Natural killer cell (primary cell): ENCODE measurements around the gene MAB21L4. TPM values are rescaled to one million over a fixed set of nuclear protein-coding genes. Genes with fewer than 3 reads are reported as not detected.

Experiments
- ATAC-seq, 3 donors: fragments of 150-1000 bp in 2 of 3; fragments of 200-7000 bp in 1 of 3; cut with Tn5 transposase; 1 replicate in 1 of 3; 2 replicates in 2 of 3; pipeline ENCODE4 v1.10.0; 2021; ENCODE audit warnings: mild to moderate bottlenecking in 2 of 3, moderate library complexity in 2 of 3
- DNase-seq, 2 donors: peaks; one replicate each; pipeline versions ENCODE4 v3.0.0 to v3.0.0-alpha.2; 2013 to 2021; ENCODE audit warnings: mixed read lengths in 1 of 2
- H3K27ac ChIP-seq: one replicate; pipeline ENCODE4 v1.5.1; 2013; ENCODE audit warnings: mild to moderate bottlenecking, low read length
- H3K27me3 ChIP-seq: one replicate; pipeline ENCODE4 v1.6.1; 2013; ENCODE audit warnings: low read length; ENCODE audit not compliant: control insufficient read depth, insufficient read depth
- H3K36me3 ChIP-seq: one replicate; pipeline ENCODE4 v1.6.1; 2013; ENCODE audit warnings: low read length; ENCODE audit not compliant: control insufficient read depth, insufficient read depth
- H3K4me1 ChIP-seq: one replicate; pipeline ENCODE4 v1.6.1; 2013; ENCODE audit warnings: low read length; ENCODE audit not compliant: control insufficient read depth, insufficient read depth
- H3K4me3 ChIP-seq: one replicate; pipeline ENCODE4 v1.5.1; 2013; ENCODE audit warnings: low read length
- H3K9me3 ChIP-seq: one replicate; pipeline ENCODE4 v1.6.1; 2013; ENCODE audit warnings: low read length; ENCODE audit not compliant: control insufficient read depth, insufficient read depth
- H3K27ac Mint-ChIP-seq, 2 donors: one replicate each; pipeline ENCODE4 v1.8.0; 2022; ENCODE audit warnings: mild to moderate bottlenecking in 2 of 2, mixed read lengths in 2 of 2, moderate library complexity in 1 of 2
- H3K27me3 Mint-ChIP-seq, 2 donors: one replicate each; pipeline ENCODE4 v1.8.0; 2022; ENCODE audit warnings: low read depth in 2 of 2, mixed read lengths in 2 of 2
- H3K36me3 Mint-ChIP-seq: one replicate; pipeline ENCODE4 v1.8.0; 2022; ENCODE audit warnings: mixed read lengths
- H3K4me1 Mint-ChIP-seq, 2 donors: one replicate each; pipeline ENCODE4 v1.8.0; 2022; ENCODE audit warnings: mixed read lengths in 2 of 2
- H3K4me3 Mint-ChIP-seq: one replicate; pipeline ENCODE4 v1.8.0; 2022; ENCODE audit warnings: mild to moderate bottlenecking, moderate library complexity, mixed read lengths
- H3K9me3 Mint-ChIP-seq, 2 donors: one replicate each; pipeline ENCODE4 v1.8.0; 2022; ENCODE audit warnings: mixed read lengths in 2 of 2
- WGBS: methylation state at CpG from one replicate; pipeline ENCODE4 v1.1.7; 2013; ENCODE audit warnings: missing lambda C conversion rate; ENCODE audit not compliant: insufficient coverage; 5-methylcytosine and 5-hydroxymethylcytosine counted together
- intact Hi-C: fragments of 100-400 bp; cut with micrococcal nuclease; formaldehyde crosslinking; loops from one replicate; pipeline ENCODE4 v1.14.2; 2022
- total RNA-seq, 4 donors: library from RNA; stranded (reverse); fragments of 120-200 nt in 1 of 4; gene quantifications; one replicate each; pipeline versions ENCODE4 v1.2.3 to v1.2.4, GENCODE V29; 2013 to 2022
- TF ChIP-seq, protein P1 (sequence below): fragments of 200-600 bp; IDR thresholded peaks from one replicate; pipeline ENCODE4 v1.8.0; 2022; ENCODE audit warnings: antibody characterized with exemption

The MAB21L4 gene
- total RNA-seq, 3 donors from 2014 or later (not counting 1 experiment from before 2014, with no cell fraction given), result not detected

DNA sequence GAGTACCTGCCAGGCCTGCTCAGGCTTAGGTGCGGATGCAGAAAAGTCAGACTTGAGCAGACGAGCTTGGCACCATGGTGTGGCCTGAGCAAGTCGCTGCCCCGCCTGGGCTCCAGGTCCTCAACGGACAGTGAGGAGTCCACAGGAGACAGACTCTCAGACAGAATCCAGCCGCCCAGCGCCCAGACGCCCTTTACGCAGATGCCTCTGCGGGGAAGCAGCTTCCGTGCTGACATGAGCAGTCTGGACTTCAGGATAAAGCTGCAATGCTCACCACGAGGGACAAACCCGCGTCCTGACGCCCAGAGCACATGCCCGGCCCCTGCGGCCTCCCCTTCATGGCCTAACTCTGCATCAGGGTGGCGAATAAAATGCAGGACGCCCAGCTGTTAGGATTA is 3.5 kb upstream of the MAB21L4 start:
- Histone ChIP-seq H3K36me3 (no peaks in the 10 kb centered on the region), H3K27ac (no peak overlapping the region), H3K27me3 (no peaks in the 10 kb centered on the region), H3K4me1 (no peaks in the 10 kb centered on the region), H3K4me3 (no peak overlapping the region), H3K9me3 (no peaks in the 10 kb centered on the region)
- WGBS, result 91% methylated on average over 19 of the region's 19 CpGs
- no peak for DNase-seq
- intact Hi-C loops, result no loop called here
- H3K9me3 Mint-ChIP-seq, result no peaks in the 10 kb centered on the region
- TF ChIP-seq, protein P1, sequence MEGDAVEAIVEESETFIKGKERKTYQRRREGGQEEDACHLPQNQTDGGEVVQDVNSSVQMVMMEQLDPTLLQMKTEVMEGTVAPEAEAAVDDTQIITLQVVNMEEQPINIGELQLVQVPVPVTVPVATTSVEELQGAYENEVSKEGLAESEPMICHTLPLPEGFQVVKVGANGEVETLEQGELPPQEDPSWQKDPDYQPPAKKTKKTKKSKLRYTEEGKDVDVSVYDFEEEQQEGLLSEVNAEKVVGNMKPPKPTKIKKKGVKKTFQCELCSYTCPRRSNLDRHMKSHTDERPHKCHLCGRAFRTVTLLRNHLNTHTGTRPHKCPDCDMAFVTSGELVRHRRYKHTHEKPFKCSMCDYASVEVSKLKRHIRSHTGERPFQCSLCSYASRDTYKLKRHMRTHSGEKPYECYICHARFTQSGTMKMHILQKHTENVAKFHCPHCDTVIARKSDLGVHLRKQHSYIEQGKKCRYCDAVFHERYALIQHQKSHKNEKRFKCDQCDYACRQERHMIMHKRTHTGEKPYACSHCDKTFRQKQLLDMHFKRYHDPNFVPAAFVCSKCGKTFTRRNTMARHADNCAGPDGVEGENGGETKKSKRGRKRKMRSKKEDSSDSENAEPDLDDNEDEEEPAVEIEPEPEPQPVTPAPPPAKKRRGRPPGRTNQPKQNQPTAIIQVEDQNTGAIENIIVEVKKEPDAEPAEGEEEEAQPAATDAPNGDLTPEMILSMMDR, result no peak
- H3K4me3 Mint-ChIP-seq, result no peak overlapping the region
- no peaks in the 10 kb centered on the region for H3K4me1 Mint-ChIP-seq
- no peaks in the 10 kb centered on the region for H3K27me3 Mint-ChIP-seq
- H3K36me3 Mint-ChIP-seq, result no peaks in the 10 kb centered on the region
- no peak for ATAC-seq
- H3K27ac Mint-ChIP-seq, result no peak overlapping the region

DNA sequence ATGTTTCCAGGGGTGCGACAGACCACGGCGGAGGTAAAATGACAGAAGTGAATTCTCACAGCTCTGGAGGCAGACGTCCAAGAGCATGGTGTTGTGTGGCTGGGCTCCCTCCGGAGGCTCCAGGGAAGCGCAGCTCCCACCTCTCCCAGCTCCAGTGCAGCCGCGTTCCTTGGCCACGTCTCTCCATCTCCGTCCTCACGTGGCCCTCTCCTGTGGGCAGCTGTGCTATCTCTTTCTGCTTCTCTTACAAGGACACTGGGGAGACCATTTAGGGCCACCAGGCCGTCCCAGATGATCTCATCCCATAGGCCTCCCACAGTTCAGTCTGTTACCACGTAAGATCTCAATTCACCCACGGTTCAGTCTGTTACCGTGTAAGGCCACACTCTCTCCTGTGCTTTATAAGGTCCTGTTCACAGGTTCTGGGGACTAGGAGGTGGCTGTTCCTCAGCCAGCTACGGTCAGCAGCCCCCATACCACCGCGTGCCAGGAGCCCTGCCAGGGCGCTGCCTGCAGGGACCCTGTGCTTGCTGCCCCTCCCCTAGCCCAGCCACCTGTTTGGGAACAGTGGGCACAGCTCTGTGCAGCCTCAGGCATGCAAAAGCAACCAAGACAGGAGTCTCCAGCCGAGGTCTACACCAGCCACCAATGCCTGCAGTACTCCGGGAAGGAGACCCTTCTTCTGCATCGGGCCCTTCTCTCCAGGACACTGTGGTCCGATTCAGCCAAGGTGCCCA is 2.9 kb upstream of the MAB21L4 start:
- Mint-ChIP-seq H3K4me3 (no peak overlapping the region), H3K27ac (no peak overlapping the region), H3K36me3 (no peaks in the 10 kb centered on the region), H3K9me3 (no peaks in the 10 kb centered on the region), H3K27me3 (no peaks in the 10 kb centered on the region), H3K4me1 (no peaks in the 10 kb centered on the region)
- TF ChIP-seq, protein P1, result no peak
- H3K4me1 ChIP-seq, result no peaks in the 10 kb centered on the region
- no peaks in the 10 kb centered on the region for H3K9me3 ChIP-seq
- H3K27ac ChIP-seq, result no peak overlapping the region
- 91% methylated on average over 23 of the region's 23 CpGs for WGBS
- no peak overlapping the region for H3K4me3 ChIP-seq
- H3K36me3 ChIP-seq, result no peaks in the 10 kb centered on the region
- no peak for ATAC-seq
- intact Hi-C loops, result no loop called here
- DNase-seq, result no peak
- H3K27me3 ChIP-seq, result no peaks in the 10 kb centered on the region

DNA sequence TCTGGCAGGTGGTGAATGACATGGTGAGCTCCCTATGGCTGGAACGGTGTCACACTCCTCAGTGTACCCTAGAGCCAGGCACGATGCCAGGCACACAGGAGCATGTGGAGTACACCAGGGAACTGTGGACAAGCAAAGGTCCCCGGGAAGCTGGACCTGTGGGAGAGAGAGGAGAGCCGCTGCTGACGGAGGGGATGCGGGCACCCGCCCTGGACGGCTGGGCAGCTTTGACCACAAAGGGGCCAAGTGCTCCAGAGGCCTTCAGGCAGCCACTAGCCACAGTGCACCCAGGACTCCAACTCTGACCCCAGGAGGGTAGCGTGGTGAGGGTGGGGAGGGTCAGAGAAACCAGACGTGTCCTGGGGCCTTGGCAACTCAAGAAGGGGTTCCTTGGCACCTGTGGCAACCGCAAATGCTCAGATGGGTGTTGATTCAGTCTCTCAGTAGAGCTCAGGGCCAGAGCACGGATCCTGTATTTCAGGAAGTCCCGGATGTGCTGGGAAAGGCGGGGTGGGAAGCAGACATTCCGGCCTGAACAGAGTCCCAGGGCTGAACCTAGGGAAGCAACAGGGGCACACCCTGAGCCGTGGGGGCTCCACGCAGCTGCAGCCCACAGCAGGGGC is 2.3 kb upstream of the MAB21L4 start:
- ATAC-seq, result no peak
- WGBS, result 82% methylated on average over 17 of the region's 17 CpGs
- Mint-ChIP-seq H3K4me1 (no peaks in the 10 kb centered on the region), H3K4me3 (no peak overlapping the region), H3K27me3 (no peaks in the 10 kb centered on the region), H3K27ac (no peak overlapping the region), H3K36me3 (no peaks in the 10 kb centered on the region), H3K9me3 (no peaks in the 10 kb centered on the region)
- no peaks in the 10 kb centered on the region for H3K27me3 ChIP-seq
- no peaks in the 10 kb centered on the region for H3K9me3 ChIP-seq
- H3K4me3 ChIP-seq, result no peak overlapping the region
- TF ChIP-seq, protein P1, result no peak
- intact Hi-C loops, result no loop called here
- H3K36me3 ChIP-seq, result no peaks in the 10 kb centered on the region
- DNase-seq, result no peak
- no peak overlapping the region for H3K27ac ChIP-seq
- H3K4me1 ChIP-seq, result peaks cover 6% of the 10 kb centered on the region
